T-helper 17 cell (primary cell): ENCODE data around the gene ZNF74. TPM values are rescaled to one million over a fixed set of nuclear protein-coding genes. Genes with fewer than 3 reads are reported as not detected.
"Not testable (repeated sequence)": the region's sequence is repeated elsewhere in the genome, so short reads cannot be mapped to it uniquely, and the experiment has no call there.

Experiments used
- ATAC-seq: fragments of 150-1000 bp; cut with Tn5 transposase; 2 replicates; pipeline ENCODE4 v1.10.0; 2021; ENCODE audit warnings: mild to moderate bottlenecking, moderate library complexity
- DNase-seq, 3 donors: peaks; one replicate each; pipeline versions ENCODE4 v3.0.0 to v3.0.0-alpha.2; 2020 to 2021
- H3K9me3 ChIP-seq: one replicate; pipeline ENCODE4 v1.7.0; 2013; ENCODE audit warnings: low read length, mild to moderate bottlenecking; ENCODE audit not compliant: control insufficient read depth, poor library complexity, severe bottlenecking
- H3K27ac Mint-ChIP-seq: one replicate; pipeline ENCODE4 v1.8.0; 2022; ENCODE audit warnings: mild to moderate bottlenecking, moderate library complexity, mixed read lengths
- H3K27me3 Mint-ChIP-seq: one replicate; pipeline ENCODE4 v1.8.0; 2022; ENCODE audit warnings: mixed read lengths
- H3K36me3 Mint-ChIP-seq: one replicate; pipeline ENCODE4 v1.8.0; 2022; ENCODE audit warnings: low read depth, mixed read lengths
- H3K4me1 Mint-ChIP-seq: one replicate; pipeline ENCODE4 v1.8.0; 2022; ENCODE audit warnings: mild to moderate bottlenecking, mixed read lengths
- H3K4me3 Mint-ChIP-seq: one replicate; pipeline ENCODE4 v1.8.0; 2022; ENCODE audit warnings: mild to moderate bottlenecking, moderate library complexity, mixed read lengths
- total RNA-seq, 4 donors: library from RNA in 2 of 4; stranded (reverse) in 2 of 4; gene quantifications; one replicate each; pipeline ENCODE4 v1.2.3 and lab custom pipeline; 2022 to 2026

Gene ZNF74
- 1 to 10 TPM; 5.2 to 5.6 TPM for total RNA-seq
- 10.9 to 20.0 reads per million in 2 donors for total RNA-seq (lab: John Stamatoyannopoulos, UW)

DNA sequence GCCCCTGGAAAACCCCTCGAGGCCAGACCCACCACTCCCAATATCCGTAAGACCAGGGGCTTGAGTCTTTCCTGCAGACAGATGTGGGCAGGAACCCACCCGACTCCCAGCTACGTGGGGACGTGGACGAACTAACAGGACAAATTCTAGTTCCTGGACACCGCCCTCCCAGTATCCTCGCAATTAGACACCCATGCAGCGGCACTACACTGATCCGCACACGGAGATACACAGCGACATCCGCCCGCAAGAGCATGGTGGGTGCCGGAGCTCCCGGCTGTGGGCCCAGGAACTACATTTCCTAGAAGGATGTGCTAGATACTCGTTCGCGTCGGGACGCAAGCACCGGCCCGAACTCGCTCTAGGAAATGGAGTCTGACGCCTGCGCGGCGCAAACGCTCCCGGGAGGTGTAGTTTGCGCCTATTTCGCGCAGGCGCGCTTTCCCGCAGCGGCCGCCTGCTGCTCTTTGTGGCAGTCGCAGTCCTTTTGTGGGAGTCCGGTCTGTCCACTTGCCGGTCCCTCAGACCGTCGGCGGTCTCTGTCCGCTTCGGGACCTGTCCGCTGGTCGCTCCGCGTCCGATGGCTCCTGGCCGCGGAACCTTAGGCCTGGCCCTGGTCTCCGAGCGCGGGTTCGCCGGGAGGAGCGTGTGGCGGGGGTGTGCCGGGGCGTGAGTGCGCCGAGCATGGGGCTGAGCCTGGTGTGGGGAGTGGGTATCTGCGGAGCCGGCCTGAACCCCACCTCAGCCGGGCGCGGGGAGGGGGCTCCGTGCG is at the start of gene ZNF74:
TSS of gene ZNF74 (plus strand) at position 447 of the 772 bp plus-strand sequence. CDS start 478 bp downstream, outside the sequence.
- Mint-ChIP-seq H3K4me1 (peaks cover 25% of the 10 kb centered on the region), H3K27me3 (no peaks in the 10 kb centered on the region), H3K36me3 (no peaks in the 10 kb centered on the region), H3K27ac (peak within 1 kb of the TSS; percentile 89), H3K4me3 (peak within 1 kb of the TSS; percentile 90)
- ATAC-seq (peak; percentile 98), DNase-seq (peak; percentile 68 to 73 (median 71))
- no peaks in the 10 kb centered on the region for H3K9me3 ChIP-seq

DNA sequence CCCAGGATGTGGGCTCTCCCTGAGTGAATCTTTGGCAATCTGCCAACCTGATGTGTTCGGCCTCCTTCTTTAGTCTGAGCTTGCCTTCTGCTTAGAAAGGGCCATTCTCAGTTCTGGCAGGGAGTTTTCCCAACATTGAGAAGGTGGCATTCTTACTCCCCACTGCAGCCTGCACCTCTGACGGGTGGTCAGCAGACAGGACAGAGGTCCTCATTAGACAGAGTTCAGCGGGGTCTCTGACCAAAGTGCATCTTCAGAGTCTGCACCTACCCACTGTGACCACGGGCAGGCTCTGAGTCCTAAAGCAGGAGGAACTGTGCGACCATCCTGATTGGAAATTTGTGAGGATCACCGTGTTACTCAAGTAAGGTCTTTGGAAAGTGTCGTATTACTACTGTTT is 47.4 kb upstream of the ZNF74 start:
- not testable (repeated sequence) for H3K27me3 Mint-ChIP-seq, ATAC-seq, H3K9me3 ChIP-seq, DNase-seq, H3K27ac Mint-ChIP-seq, H3K4me3 Mint-ChIP-seq, H3K36me3 Mint-ChIP-seq, H3K4me1 Mint-ChIP-seq

DNA sequence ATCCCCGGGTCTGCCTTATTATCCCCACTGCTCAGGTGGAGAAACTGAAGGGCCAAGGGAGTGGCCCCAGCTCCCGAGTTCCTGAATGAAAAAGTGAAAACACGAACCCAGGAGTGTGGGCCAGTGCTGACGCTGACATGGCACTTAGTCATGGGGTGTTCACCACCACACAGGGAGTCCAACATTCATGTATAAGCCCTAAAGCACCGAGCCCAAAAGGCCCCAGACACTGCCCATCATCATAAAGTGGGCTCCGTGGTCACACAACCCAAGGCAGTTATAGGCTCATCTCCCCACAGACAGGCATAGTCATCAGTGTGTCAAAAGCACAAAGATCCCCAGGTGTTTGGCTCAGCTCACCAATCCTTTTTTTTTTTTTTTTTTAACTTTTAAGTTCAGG is 41.4 kb upstream of the ZNF74 start:
- H3K27me3 Mint-ChIP-seq, H3K9me3 ChIP-seq, H3K4me3 Mint-ChIP-seq, DNase-seq, H3K36me3 Mint-ChIP-seq, H3K4me1 Mint-ChIP-seq, ATAC-seq, H3K27ac Mint-ChIP-seq: not testable (repeated sequence)

DNA sequence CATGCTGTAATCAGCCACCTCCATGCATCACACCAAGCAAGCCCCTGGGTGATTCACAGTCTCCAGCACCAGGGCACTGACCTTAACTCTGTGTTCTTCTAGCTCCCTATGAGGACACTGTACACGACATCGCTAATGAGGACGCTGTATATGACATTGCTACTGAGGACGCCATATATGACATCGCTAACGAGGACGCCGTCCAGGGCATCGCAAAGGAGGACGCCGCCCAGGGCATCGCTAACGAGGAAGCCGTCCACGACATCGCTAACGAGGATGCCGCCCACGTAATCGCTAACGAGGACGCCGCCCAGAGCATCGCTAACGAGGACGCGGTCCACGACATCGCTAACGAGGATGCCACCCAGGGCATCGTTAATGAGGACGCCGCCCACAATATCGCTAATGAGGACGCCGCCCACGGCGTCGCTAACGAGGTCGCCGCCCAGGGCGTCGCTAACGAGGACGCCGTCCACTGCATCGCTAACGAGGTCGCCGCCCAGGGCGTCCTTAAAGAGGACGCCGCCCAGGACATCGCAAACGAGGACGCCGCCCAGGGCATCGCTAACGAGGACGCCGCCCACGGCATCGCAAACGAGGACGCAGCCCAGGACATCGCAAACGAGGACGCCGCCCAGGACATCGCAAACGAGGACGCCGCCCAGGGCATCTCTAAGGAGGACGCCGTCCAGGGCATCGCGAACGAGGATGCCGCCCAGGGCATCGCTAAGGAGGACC is 39.5 kb upstream of the ZNF74 start:
- Mint-ChIP-seq H3K4me3 (no peak overlapping the region), H3K4me1 (no peaks in the 10 kb centered on the region), H3K27ac (no peak overlapping the region), H3K36me3 (no peaks in the 10 kb centered on the region), H3K27me3 (no peaks in the 10 kb centered on the region)
- ATAC-seq (no peak), DNase-seq (no peak)
- H3K9me3 ChIP-seq = no peaks in the 10 kb centered on the region

DNA sequence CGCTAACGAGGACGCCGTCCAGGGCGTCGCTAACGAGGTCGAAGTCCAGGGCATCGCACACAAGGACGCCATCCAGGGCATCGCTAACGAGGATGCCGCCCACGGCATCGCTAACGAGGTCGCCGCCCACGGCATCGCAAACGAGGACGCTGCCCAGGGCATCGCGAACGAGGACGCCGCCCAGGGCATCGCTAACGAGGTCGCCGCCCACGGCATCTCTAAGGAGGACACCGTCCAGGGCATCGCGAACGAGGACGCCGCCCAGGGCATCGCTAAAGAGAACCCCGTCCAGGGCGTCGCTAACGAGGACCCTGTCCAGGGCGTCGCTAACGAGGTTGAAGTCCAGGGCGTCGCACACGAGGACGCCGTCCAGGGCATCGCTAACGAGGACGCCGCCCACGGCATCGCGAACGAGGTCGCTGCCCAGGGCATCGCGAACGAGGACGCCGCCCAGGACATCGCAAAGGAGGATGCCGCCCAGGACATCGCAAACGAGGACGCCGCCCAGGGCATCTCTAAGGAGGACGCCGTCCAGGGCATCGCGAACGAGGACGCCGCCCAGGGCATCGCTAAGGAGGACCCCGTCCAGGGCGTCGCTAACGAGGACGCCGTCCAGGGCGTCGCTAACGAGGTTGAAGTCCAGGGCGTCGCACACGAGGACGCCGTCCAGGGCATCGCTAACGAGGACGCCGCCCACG is 37.9 kb upstream of the ZNF74 start:
- H3K9me3 ChIP-seq, H3K27ac Mint-ChIP-seq, H3K27me3 Mint-ChIP-seq, H3K36me3 Mint-ChIP-seq, ATAC-seq, H3K4me1 Mint-ChIP-seq, H3K4me3 Mint-ChIP-seq, DNase-seq: not testable (repeated sequence)

DNA sequence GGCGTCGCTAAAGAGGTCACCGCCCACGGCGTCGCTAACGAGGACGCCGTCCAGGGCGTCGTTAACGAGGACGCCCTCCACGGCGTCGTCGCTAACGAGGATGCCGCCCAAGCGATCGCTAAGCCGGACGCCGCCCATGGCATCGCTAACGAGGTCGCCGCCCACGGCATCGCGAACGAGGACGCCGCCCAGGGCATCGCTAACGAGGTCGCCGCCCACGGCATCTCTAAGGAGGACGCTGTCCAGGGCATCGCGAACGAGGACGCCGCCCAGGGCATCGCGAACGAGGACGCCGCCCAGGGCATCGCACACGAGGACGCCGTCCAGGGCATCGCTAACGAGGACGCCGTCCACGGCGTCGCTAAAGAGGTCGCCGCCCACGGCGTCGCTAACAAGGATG is 37.0 kb upstream of the ZNF74 start:
- not testable (repeated sequence) for ATAC-seq, DNase-seq, H3K27me3 Mint-ChIP-seq, H3K36me3 Mint-ChIP-seq, H3K4me3 Mint-ChIP-seq, H3K9me3 ChIP-seq, H3K27ac Mint-ChIP-seq, H3K4me1 Mint-ChIP-seq

DNA sequence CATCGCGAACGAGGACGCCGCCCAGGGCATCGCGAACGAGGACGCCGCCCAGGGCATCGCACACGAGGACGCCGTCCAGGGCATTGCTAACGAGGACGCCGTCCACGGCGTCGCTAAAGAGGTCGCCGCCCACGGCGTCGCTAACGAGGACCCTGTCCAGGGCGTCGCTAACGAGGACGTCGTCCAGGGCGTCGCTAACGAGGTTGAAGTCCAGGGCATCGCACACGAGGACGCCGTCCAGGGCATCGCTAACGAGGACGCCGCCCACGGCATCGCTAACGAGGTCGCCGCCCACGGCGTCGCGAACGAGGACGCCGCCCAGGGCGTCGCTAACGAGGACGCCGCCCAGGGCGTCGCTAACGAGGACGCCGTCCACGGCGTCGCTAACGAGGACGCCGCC is 36.0 kb upstream of the ZNF74 start:
- not testable (repeated sequence) for H3K4me3 Mint-ChIP-seq, H3K27me3 Mint-ChIP-seq, H3K9me3 ChIP-seq, H3K36me3 Mint-ChIP-seq, DNase-seq, H3K27ac Mint-ChIP-seq, ATAC-seq, H3K4me1 Mint-ChIP-seq

DNA sequence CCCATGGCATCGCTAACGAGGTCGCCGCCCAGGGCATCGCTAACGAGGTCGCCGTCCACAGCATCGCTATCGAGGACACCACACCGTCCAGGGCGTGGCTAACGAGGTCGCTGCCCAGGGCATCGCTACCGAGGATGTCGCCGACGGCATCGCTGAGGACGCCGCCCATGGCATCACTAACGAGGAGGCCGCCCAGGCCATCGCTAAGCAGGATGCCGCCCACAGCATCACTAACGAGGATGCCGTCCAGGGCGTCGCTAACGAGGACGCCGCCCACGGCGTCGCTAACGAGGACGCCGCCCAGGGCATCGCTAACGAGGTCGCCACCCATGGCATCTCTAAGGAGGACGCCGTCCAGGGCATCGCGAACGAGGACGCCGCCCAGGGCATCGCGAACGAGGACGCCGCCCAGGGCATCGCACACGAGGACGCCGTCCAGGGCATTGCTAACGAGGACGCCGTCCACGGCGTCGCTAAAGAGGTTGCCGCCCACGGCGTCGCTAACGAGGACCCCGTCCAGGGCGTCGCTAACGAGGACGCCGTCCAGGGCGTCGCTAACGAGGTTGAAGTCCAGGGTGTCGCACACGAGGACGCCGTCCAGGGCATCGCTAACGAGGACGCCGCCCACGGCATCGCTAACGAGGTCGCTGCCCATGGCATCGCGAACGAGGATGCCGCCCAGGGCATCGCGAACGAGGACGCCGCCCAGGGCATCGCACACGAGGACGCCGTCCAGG is 35.3 kb upstream of the ZNF74 start:
- not testable (repeated sequence) for H3K27me3 Mint-ChIP-seq, H3K27ac Mint-ChIP-seq, ATAC-seq, H3K4me3 Mint-ChIP-seq, H3K36me3 Mint-ChIP-seq, H3K9me3 ChIP-seq, DNase-seq, H3K4me1 Mint-ChIP-seq

DNA sequence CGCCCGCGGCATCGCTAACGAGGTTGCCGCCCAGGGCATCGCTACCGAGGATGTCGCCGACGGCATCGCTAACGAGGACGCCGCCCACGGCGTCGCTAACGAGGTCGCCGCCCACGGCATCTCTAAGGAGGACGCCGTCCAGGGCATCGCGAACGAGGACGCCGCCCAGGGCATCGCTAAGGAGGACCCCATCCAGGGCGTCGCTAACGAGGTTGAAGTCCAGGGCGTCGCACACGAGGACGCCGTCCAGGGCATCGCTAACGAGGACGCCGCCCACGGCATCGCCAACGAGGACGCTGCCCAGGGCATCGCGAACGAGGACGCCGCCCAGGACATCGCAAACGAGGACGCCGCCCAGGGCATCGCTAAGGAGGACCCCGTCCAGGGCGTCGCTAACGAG is 33.7 kb upstream of the ZNF74 start:
- not testable (repeated sequence) for DNase-seq, H3K9me3 ChIP-seq, H3K4me3 Mint-ChIP-seq, H3K27me3 Mint-ChIP-seq, H3K36me3 Mint-ChIP-seq, ATAC-seq, H3K4me1 Mint-ChIP-seq, H3K27ac Mint-ChIP-seq

DNA sequence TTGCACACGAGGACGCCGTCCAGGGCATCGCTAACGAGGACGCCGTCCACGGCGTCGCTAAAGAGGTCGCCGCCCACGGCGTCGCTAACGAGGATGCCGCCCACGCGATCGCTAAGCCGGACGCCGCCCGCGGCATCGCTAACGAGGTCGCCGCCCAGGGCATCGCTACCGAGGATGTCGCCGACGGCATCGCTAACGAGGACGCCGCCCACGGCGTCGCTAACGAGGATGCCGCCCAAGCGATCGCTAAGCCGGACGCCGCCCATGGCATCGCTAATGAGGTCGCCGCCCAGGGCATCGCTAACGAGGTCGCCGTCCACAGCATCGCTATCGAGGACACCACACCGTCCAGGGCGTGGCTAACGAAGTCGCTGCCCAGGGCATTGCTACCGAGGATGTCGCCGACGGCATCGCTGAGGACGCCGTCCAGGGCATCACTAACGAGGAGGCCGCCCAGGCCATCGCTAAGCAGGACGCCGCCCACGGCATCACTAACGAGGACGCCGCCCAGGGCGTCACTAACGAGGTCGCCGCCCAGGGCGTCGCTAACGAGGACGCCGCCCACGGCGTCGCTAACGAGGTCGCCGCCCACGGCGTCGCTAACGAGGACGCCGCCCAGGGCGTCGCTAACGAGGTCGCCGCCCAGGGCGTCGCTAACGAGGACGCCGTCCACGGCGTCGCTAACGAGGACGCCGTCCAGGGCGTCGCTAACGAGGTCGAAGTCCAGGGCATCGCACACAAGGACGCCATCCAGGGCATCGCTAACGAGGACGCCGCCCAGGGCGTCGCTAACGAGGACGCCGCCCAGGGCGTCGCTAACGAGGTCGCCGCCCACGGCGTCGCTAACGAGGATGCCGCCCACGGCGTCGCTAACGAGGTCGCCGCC is 32.8 kb upstream of the ZNF74 start:
- not testable (repeated sequence) for H3K4me1 Mint-ChIP-seq, H3K9me3 ChIP-seq, H3K4me3 Mint-ChIP-seq, H3K27me3 Mint-ChIP-seq, H3K36me3 Mint-ChIP-seq, H3K27ac Mint-ChIP-seq, ATAC-seq, DNase-seq

DNA sequence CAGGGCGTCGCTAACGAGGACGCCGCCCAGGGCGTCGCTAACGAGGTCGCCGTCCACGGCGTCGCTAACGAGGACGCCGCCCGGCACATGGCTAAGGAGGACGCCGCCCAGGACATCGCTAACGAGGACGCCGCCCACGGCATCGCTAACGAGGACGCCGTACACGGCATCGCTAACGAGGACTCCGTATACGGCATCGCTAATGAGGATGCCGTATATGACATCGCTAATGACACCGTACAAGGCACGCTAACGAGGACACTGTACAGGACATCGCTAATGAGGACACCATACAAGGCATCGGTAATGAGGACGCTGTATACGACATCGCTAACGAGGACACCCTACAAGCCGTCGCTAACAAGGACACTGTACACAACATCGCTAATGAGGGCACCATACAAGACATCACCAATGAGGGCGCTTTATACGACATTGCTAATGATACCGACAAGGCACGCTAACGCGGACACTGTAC is 32.2 kb upstream of the ZNF74 start:
- H3K27ac Mint-ChIP-seq, H3K9me3 ChIP-seq, H3K36me3 Mint-ChIP-seq, DNase-seq, ATAC-seq, H3K27me3 Mint-ChIP-seq, H3K4me1 Mint-ChIP-seq, H3K4me3 Mint-ChIP-seq: not testable (repeated sequence)

DNA sequence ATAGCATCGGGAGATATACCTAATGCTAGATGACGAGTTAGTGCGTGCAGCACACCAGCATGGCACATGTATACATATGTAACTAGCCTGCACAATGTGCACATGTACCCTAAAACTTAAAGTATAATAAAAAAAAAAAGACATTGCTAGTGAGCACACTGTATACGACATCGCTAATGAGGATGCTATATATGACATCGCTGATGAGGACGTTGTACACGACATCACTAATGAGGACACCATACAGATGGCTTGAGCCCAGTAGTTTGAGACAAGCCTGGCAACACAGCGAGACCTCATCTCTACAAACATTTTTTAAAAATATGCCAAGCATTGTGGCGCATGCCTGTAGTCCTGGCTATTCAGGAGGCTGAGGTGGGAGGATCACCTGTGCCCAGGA is 31.5 kb upstream of the ZNF74 start:
- H3K9me3 ChIP-seq, H3K36me3 Mint-ChIP-seq, DNase-seq, H3K4me3 Mint-ChIP-seq, H3K27ac Mint-ChIP-seq, H3K4me1 Mint-ChIP-seq, ATAC-seq, H3K27me3 Mint-ChIP-seq: not testable (repeated sequence)
